COR-L47 (cell line): Measurements from ENCODE around the gene PNLIPRP1.

Experiments used
- DNase-seq: peaks from one replicate; lab custom pipeline; 2025; lab: John Stamatoyannopoulos, UW

Gene PNLIPRP1

GRCh38 chr10:116631871-116632295 lies 41.1 kb downstream of the PNLIPRP1 start:
- no peak for DNase-seq

GRCh38 chr10:116632596-116633215 lies 41.9 kb downstream of the PNLIPRP1 start:
- DNase-seq: no peak

- no peak for DNase-seq
These were observed 42.4 kb downstream of the PNLIPRP1 start for GRCh38 chr10:116633216-116633600.

- no peak for DNase-seq
These were observed 43.6 kb downstream of the PNLIPRP1 start for GRCh38 chr10:116634126-116634975.

GRCh38 chr10:116636385-116636784 lies 45.6 kb downstream of the PNLIPRP1 start:
- no peak for DNase-seq

- no peak for DNase-seq
These were observed 46.2 kb downstream of the PNLIPRP1 start for GRCh38 chr10:116636976-116637375.

- DNase-seq: no peak
These were observed 47.1 kb downstream of the PNLIPRP1 start for GRCh38 chr10:116637830-116638229.

GRCh38 chr10:116646502-116646901 lies 55.7 kb downstream of the PNLIPRP1 start:
- no peak for DNase-seq

- no peak for DNase-seq
These were observed 58.1 kb downstream of the PNLIPRP1 start for GRCh38 chr10:116648903-116649302.

- no peak for DNase-seq
These were observed 63.1 kb downstream of the PNLIPRP1 start for GRCh38 chr10:116653885-116654284.

- DNase-seq: no peak
These were observed 64.1 kb downstream of the PNLIPRP1 start for GRCh38 chr10:116654816-116655215.

GRCh38 chr10:116655568-116655967 lies 64.8 kb downstream of the PNLIPRP1 start:
- DNase-seq: no peak

- DNase-seq: no peak
These were observed 65.3 kb downstream of the PNLIPRP1 start for GRCh38 chr10:116656044-116656443.

- DNase-seq: no peak
These were observed 67.2 kb downstream of the PNLIPRP1 start for GRCh38 chr10:116657863-116658551.
